Lower leg skin (tissue), 4 donors: ENCODE measurements around the gene LAMTOR1. TPM values are rescaled to one million over a fixed set of nuclear protein-coding genes. Genes with fewer than 3 reads are reported as not detected.
A peak's percentile ranks its signal among the peaks of the same experiment; 100 is the strongest.

ENCODE experiments used
- DNase-seq, 2 donors: peaks; one replicate each; pipeline ENCODE4 v3.0.0-alpha.2; 2019; ENCODE audit warnings: low spot score in 2 of 2
- H3K4me3 ChIP-seq: fragments of 200-600 bp; sonication (generic); 2 replicates; pipeline ENCODE4 v1.5.1; 2017; ENCODE audit warnings: mild to moderate bottlenecking, low read depth; ENCODE audit not compliant: poor library complexity, severe bottlenecking
- POLR2A ChIP-seq, 2 donors: fragments of 450-650 bp; IDR thresholded peaks; one replicate each; pipeline ENCODE4 v1.6.1; 2016 to 2017; ENCODE audit warnings: antibody characterized with exemption in 2 of 2, mild to moderate bottlenecking in 1 of 2, moderate library complexity in 1 of 2
- WGBS, 2 donors: methylation state at CpG; one replicate each; pipeline ENCODE4 v1.1.5; 2018; 5-methylcytosine and 5-hydroxymethylcytosine counted together
- intact Hi-C: fragments of 100-400 bp; cut with DNase I; formaldehyde crosslinking; loops from one replicate; pipeline ENCODE4 v1.15.0; 2023; ENCODE audit warnings: low total_unique reads
- total RNA-seq, 4 donors: library from RNA; depleted of rRNA; stranded (reverse); fragments of >200 nt; gene quantifications; one replicate each; pipeline ENCODE4 v1.1.0, GENCODE V29; 2016
- TF ChIP-seq, protein P1 (sequence below), 3 donors: fragments of 450-650 bp; IDR thresholded peaks; one replicate each; pipeline ENCODE4 v1.5.1; 2016; ENCODE audit warnings: antibody characterized with exemption in 3 of 3, mild to moderate bottlenecking in 3 of 3, moderate library complexity in 2 of 3

Gene LAMTOR1
- total RNA-seq, 4 donors from 2014 or later: 83.6 to 112 (median 99.9) TPM

DNA sequence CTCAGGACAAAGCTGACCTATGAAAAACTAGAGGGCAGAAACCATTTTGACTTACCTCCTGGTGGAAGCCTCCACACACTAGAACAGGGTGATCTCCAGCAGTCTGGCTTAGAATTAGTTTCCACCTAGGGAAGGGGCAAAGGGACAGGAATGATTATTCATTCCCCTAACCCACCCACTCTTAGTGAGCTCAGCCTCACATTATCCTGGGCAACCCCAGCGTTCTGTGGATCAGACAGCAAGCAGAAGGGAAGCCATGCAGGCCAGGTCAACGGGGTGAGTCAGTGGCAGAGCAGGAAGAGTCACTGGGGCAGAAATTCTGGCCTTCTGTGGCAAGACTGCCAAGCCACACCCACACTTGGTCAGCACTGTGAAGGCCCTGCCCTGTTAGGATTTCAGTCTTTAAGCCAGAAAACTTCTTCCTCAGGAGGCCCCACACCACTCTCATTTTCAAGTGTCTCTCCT lies 33.3 kb downstream of the LAMTOR1 start:
- intact Hi-C loops: no loop called here
- peak; percentile 84 to 96 for DNase-seq
- WGBS, 2 donors: 0 to 6% methylated on average over 2 of the region's 2 CpGs
- TF ChIP-seq POLR2A (IDR thresholded peaks at IDR 0.05): no peak
- TF ChIP-seq, protein P1, sequence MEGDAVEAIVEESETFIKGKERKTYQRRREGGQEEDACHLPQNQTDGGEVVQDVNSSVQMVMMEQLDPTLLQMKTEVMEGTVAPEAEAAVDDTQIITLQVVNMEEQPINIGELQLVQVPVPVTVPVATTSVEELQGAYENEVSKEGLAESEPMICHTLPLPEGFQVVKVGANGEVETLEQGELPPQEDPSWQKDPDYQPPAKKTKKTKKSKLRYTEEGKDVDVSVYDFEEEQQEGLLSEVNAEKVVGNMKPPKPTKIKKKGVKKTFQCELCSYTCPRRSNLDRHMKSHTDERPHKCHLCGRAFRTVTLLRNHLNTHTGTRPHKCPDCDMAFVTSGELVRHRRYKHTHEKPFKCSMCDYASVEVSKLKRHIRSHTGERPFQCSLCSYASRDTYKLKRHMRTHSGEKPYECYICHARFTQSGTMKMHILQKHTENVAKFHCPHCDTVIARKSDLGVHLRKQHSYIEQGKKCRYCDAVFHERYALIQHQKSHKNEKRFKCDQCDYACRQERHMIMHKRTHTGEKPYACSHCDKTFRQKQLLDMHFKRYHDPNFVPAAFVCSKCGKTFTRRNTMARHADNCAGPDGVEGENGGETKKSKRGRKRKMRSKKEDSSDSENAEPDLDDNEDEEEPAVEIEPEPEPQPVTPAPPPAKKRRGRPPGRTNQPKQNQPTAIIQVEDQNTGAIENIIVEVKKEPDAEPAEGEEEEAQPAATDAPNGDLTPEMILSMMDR (IDR thresholded peaks at IDR 0.05): no peak
- no peak overlapping the region for H3K4me3 ChIP-seq

DNA sequence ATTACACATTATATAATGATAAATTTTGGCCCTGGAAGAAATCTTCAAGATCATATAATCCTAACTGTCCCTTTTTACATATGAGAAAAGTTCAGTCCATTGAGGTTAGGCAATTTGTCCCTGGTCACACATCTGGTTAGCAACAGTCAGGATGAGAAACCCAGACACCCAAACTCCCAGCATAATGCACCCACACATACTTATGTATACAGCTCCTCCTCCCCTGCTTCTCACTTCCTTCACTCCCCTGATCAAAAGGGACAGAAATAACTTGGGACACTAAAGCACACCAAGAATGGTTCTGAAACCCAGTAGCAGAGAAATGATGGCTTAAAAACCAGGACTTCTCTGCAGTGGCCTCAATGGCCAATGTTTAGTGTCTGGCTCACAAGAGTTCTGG lies 33.9 kb downstream of the LAMTOR1 start:
- no peak for DNase-seq
- intact Hi-C loops: no loop called here
- no peak overlapping the region for H3K4me3 ChIP-seq
- TF ChIP-seq, protein P1 (IDR thresholded peaks at IDR 0.05): no peak
- TF ChIP-seq POLR2A (IDR thresholded peaks at IDR 0.05): no peak

DNA sequence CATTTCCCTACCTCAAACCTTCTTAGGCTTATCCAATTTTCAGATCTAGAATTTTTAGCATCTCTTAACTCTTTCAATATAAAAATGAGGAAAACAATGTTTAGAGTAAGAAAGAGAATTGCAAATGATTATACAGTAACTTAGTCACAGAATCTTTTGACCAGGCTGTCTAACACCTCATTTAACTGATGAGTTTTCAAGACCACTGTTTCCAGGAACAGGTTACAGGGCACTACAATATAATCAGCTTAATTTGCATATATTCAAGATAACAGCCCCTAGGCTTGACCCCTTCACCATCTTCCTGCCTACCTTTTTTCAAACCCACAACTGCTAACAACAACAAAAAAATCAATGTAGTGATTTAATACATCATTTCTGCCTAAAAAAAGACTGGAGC lies 35.4 kb downstream of the LAMTOR1 start:
- TF ChIP-seq, protein P1 (IDR thresholded peaks at IDR 0.05): no peak
- no peak for TF ChIP-seq POLR2A (IDR thresholded peaks at IDR 0.05)
- DNase-seq: no peak
- no peak overlapping the region for H3K4me3 ChIP-seq
- intact Hi-C loops: no loop called here

DNA sequence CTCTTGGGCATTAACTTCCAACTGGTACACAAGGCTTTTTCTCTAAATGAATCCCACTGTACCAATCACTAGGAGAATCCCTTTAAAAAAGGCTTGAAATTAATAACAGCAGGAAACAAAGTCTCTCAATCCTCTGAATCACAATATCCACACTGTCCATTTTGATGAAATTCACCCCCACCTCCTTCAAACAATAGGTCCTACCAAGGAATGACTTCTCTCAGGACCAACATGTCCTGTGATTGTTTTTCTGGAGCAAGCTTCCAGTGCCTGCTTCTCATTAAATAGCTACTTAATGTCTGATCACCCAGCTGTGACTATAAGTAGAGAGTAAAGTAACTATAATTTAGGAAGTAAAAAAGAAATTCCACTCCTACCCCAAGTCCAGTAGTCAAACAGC lies 35.8 kb downstream of the LAMTOR1 start:
- intact Hi-C loops: no loop called here
- no peak for TF ChIP-seq POLR2A (IDR thresholded peaks at IDR 0.05)
- TF ChIP-seq, protein P1 (IDR thresholded peaks at IDR 0.05): no peak
- H3K4me3 ChIP-seq: no peak overlapping the region
- DNase-seq: no peak

DNA sequence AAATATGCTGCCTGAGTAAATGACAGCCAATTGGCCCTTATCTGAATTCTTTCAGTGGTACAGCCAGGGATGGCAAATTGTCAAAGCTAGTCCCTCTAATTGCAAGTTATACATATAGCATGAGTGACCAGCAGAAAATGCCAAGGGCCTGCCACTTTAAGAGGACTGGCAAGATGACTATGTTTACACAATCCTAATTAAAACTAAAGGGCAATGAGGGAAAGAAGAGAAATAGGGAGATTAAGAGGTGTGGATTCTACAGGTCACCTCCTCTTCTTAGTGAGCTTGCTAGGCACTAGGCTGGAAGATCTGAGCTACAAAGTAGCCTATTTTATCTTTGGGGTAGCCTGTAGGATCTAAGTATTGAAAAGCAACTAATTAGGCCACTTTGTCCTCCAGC lies 36.2 kb downstream of the LAMTOR1 start:
- H3K4me3 ChIP-seq: no peak overlapping the region
- TF ChIP-seq POLR2A (IDR thresholded peaks at IDR 0.05): no peak
- TF ChIP-seq, protein P1 (IDR thresholded peaks at IDR 0.05): no peak
- DNase-seq: no peak
- intact Hi-C loops: no loop called here

DNA sequence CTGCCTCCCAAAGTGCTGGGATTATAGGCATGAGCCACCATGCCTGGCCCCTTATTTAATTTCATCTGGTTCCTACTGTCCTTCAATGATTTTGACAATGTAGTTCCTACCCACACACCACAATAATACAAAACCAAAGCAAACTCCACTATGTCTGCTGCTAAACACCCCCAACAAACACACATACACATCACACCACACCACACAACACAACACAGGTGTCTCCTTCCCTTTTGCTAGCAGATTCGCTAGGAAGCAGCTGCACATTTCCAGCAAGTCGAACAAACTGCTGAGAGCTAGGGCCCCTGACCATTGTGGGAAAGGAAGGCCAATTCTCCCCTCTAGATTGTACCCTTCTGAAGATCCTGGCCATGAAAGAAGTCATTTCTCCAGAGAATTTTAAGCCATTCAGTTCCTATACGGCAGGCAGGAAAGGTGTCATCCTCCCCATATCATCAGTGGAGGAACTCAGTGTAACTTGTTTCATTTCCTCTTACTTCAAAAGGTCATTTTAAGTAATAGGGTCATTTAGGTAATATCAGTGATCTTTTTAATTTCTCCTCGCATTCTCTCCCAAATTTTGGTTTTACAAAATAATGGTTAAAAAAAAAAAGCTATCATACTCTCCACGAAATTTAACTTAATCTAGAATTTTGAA lies 41.2 kb downstream of the LAMTOR1 start:
- no peak for TF ChIP-seq POLR2A (IDR thresholded peaks at IDR 0.05)
- TF ChIP-seq, protein P1 (IDR thresholded peaks at IDR 0.05): no peak
- H3K4me3 ChIP-seq: no peak overlapping the region
- no peak for DNase-seq
- intact Hi-C loops: no loop called here
- WGBS, 2 donors: 84 to 92% methylated on average over 5 of the region's 5 CpGs
